GM23338 (cell line): Measurements from ENCODE around the gene AKR1C1.

Experiments
- CREB1 ChIP-seq: fragments of 250-450 bp; sonication (Bioruptor Pico); IDR thresholded peaks from 2 replicates; pipeline ENCODE4 v1.5.0; 2020; ENCODE audit warnings: low read depth, mild to moderate bottlenecking, moderate library complexity
- CTCF ChIP-seq, 2 experiments: fragments of 200-600 bp in 1 of 2; sonication (generic) in 1 of 2; conservative IDR thresholded peaks; 2 replicates each; pipeline versions ENCODE4 v1.5.1 to v1.6.1; 2016 to 2017; ENCODE audit warnings: antibody characterized with exemption in 2 of 2, low read depth in 2 of 2, mild to moderate bottlenecking in 2 of 2, moderate library complexity in 1 of 2
- ETS1 ChIP-seq: IDR thresholded peaks from 2 replicates; pipeline ENCODE4 v1.6.1; 2016; ENCODE audit warnings: antibody characterized with exemption
- EZH2 ChIP-seq: fragments of 200-600 bp; sonication (generic); IDR thresholded peaks from one replicate; pipeline ENCODE4 v1.8.0; 2017; ENCODE audit warnings: antibody characterized with exemption, mild to moderate bottlenecking, low read depth; ENCODE audit not compliant: unreplicated experiment
- EZH2phosphoT487 ChIP-seq: fragments of 200-600 bp; sonication (generic); IDR thresholded peaks from one replicate; pipeline ENCODE4 v1.8.1; 2018; ENCODE audit warnings: antibody characterized with exemption; ENCODE audit not compliant: unreplicated experiment
- JUNB ChIP-seq: IDR thresholded peaks from one replicate; pipeline ENCODE4 v1.6.1; 2016; ENCODE audit warnings: antibody characterized with exemption; ENCODE audit not compliant: unreplicated experiment
- NANOG ChIP-seq: IDR thresholded peaks from 2 replicates; pipeline ENCODE4 v1.6.1; 2016; ENCODE audit warnings: antibody characterized with exemption, borderline replicate concordance
- POLR2AphosphoS5 ChIP-seq: IDR thresholded peaks from 2 replicates; pipeline ENCODE4 v1.6.1; 2016; ENCODE audit warnings: antibody characterized with exemption, low read depth
- REST ChIP-seq: IDR thresholded peaks from one replicate; pipeline ENCODE4 v1.6.1; 2018; ENCODE audit warnings: antibody characterized with exemption; ENCODE audit not compliant: unreplicated experiment
- STAT1 ChIP-seq: IDR thresholded peaks from one replicate; pipeline ENCODE4 v1.6.1; 2016; ENCODE audit warnings: antibody characterized with exemption; ENCODE audit not compliant: unreplicated experiment
- ZNF114 ChIP-seq: fragments of 250-450 bp; sonication (Bioruptor Pico); IDR thresholded peaks from 2 replicates; pipeline ENCODE4 v1.5.0; 2020; ENCODE audit warnings: mild to moderate bottlenecking, moderate library complexity
- ZNF462 ChIP-seq: fragments of 250-450 bp; sonication (Bioruptor Pico); IDR thresholded peaks from 2 replicates; pipeline ENCODE4 v1.5.0; 2020; ENCODE audit warnings: mild to moderate bottlenecking, moderate library complexity

GRCh38 chr10:5030989-5031388, 67.8 kb downstream of the AKR1C1 start:
- TF ChIP-seq CTCF (conservative IDR thresholded peaks at IDR 0.05; ENCODE audit: low read depth in 2 of 2) (no peak), EZH2phosphoT487 (no peak), POLR2AphosphoS5 (no peak), EZH2 (no peak), CREB1 (CRISPR knock-in tag) (no peak), STAT1 (no peak), ZNF462 (CRISPR knock-in tag) (no peak), REST (no peak), NANOG (no peak), ETS1 (no peak), JUNB (no peak), ZNF114 (CRISPR knock-in tag) (no peak)
